Measurements from ENCODE around the gene DNAJC15.

- TF ChIP-seq SUZ12 (IDR thresholded peaks at IDR 0.05; ENCODE audit: extremely low read depth, insufficient read depth, insufficient read length) = no peak
- TF ChIP-seq YY1 (IDR thresholded peaks at IDR 0.05; ENCODE audit: insufficient read depth, insufficient read length) = no peak
Observed at GRCh38 chr13:43080199-43080598, 56.8 kb downstream of the DNAJC15 start.
